ENCODE data around the gene AGRN.
"Not testable (repeated sequence)": the region's sequence is repeated elsewhere in the genome, so short reads cannot be mapped to it uniquely, and the experiment has no call there.

The AGRN gene

GRCh38 chr1:1020000-1020404 lies at the start of gene AGRN:
AGRN (plus strand) TSS chr1:1020120; CDS start chr1:1020173, 53 bp downstream.
- DNase-seq (ENCODE audit: low spot score), result no peak

- DNase-seq (ENCODE audit: low spot score), result no peak
Observed at GRCh38 chr1:970242-970972, 49.5 kb upstream of the AGRN start.

GRCh38 chr1:970973-971730 lies 48.8 kb upstream of the AGRN start:
- no peak for DNase-seq (ENCODE audit: low spot score)

- no peak for DNase-seq (ENCODE audit: low spot score)
Observed at GRCh38 chr1:971751-972506, 48.0 kb upstream of the AGRN start.

- no peak for DNase-seq (ENCODE audit: low spot score)
Observed at GRCh38 chr1:972726-973458, 47.0 kb upstream of the AGRN start.

GRCh38 chr1:973459-974292 lies 46.2 kb upstream of the AGRN start:
- DNase-seq (ENCODE audit: low spot score), result no peak

- no peak for DNase-seq (ENCODE audit: low spot score)
Observed at GRCh38 chr1:974293-974640, 45.7 kb upstream of the AGRN start.

GRCh38 chr1:974687-975328 lies 45.1 kb upstream of the AGRN start:
- no peak for DNase-seq (ENCODE audit: low spot score)

- no peak for DNase-seq (ENCODE audit: low spot score)
Observed at GRCh38 chr1:975365-975764, 44.6 kb upstream of the AGRN start.

- peak; percentile 79 for DNase-seq (ENCODE audit: low spot score)
Observed at GRCh38 chr1:975896-976683, 43.8 kb upstream of the AGRN start.

GRCh38 chr1:976791-977190 lies 43.1 kb upstream of the AGRN start:
- not testable (repeated sequence) for DNase-seq (ENCODE audit: low spot score)

GRCh38 chr1:978069-978834 lies 41.7 kb upstream of the AGRN start:
- no peak for DNase-seq (ENCODE audit: low spot score)

GRCh38 chr1:978835-979743 lies 40.8 kb upstream of the AGRN start:
- no peak for DNase-seq (ENCODE audit: low spot score)

- no peak for DNase-seq (ENCODE audit: low spot score)
Observed at GRCh38 chr1:979744-980072, 40.2 kb upstream of the AGRN start.

- no peak for DNase-seq (ENCODE audit: low spot score)
Observed at GRCh38 chr1:980137-980571, 39.8 kb upstream of the AGRN start.

GRCh38 chr1:980602-981395 lies 39.1 kb upstream of the AGRN start:
- DNase-seq (ENCODE audit: low spot score), result no peak

GRCh38 chr1:981491-981954 lies 38.4 kb upstream of the AGRN start:
- DNase-seq (ENCODE audit: low spot score), result no peak

Data from kidney tubule cell (primary cell).